ENCODE data around the gene ITGB3. TPM values are rescaled to one million over a fixed set of nuclear protein-coding genes. Genes with fewer than 3 reads are reported as not detected.

The ITGB3 gene
- total RNA-seq, 1 donor: 39.8 TPM

DNA sequence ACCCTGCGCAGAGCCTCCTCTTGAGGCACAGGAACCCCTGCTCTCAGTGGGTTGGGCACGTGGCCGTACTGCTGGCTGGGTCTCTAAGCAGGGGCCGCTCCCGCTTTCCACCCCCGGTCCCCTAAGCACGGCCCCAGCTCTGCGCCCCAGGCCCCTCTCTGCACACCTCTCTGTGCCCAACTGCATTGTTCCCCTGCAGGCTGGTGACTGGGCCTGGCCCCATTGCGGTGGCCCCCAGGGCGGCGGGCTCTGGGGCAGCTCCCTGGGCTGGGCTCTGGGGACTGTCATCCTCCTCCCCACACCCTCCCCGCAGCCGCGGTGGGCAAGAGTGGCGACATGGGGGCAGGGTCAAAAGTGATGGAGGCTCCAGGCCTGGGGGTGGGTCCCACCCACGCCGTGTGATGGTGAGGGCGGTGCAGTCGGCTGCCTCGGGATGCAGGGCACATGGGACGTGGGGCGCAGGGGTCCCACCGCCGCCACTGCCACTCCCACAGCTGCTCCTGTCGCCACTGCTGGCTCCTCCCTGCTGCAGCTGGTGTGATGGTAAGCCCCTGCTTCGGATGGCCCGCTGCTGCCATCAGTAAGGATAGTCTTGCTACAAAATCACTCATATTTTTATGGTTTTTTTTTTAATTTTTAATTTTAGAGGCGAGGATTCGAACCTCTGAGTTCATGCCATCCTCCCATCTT, 15.2 kb upstream of the ITGB3 start:
- TF ChIP-seq, protein P1, sequence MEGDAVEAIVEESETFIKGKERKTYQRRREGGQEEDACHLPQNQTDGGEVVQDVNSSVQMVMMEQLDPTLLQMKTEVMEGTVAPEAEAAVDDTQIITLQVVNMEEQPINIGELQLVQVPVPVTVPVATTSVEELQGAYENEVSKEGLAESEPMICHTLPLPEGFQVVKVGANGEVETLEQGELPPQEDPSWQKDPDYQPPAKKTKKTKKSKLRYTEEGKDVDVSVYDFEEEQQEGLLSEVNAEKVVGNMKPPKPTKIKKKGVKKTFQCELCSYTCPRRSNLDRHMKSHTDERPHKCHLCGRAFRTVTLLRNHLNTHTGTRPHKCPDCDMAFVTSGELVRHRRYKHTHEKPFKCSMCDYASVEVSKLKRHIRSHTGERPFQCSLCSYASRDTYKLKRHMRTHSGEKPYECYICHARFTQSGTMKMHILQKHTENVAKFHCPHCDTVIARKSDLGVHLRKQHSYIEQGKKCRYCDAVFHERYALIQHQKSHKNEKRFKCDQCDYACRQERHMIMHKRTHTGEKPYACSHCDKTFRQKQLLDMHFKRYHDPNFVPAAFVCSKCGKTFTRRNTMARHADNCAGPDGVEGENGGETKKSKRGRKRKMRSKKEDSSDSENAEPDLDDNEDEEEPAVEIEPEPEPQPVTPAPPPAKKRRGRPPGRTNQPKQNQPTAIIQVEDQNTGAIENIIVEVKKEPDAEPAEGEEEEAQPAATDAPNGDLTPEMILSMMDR (IDR thresholded peaks at IDR 0.05; ENCODE audit: extremely low read depth, low read depth, low read length): no peak
- H4K20me1 ChIP-seq (ENCODE audit: insufficient read depth, low read length): no peaks in the 10 kb centered on the region
- DNase-seq (ENCODE audit: insufficient read length, low spot score, missing footprints): no peak
- no peak overlapping the region for H3K4me2 ChIP-seq (ENCODE audit: insufficient read depth, low read length)
- H3K9me3 ChIP-seq (ENCODE audit: low read depth, low read length): no peaks in the 10 kb centered on the region
- H3K4me1 ChIP-seq (ENCODE audit: insufficient read depth, low read length): peaks cover 17% of the 10 kb centered on the region
- H3K27ac ChIP-seq (ENCODE audit: low read depth, low read length): no peak overlapping the region
- H3K36me3 ChIP-seq (ENCODE audit: insufficient read depth, low read length): no peaks in the 10 kb centered on the region
- no peak overlapping the region for H3K4me3 ChIP-seq (ENCODE audit: insufficient read depth, low read length)
- no peaks in the 10 kb centered on the region for H3K79me2 ChIP-seq (ENCODE audit: insufficient read depth, low read length)
- H2AFZ ChIP-seq (ENCODE audit: low read length): no peak overlapping the region
- no peaks in the 10 kb centered on the region for H3K27me3 ChIP-seq (ENCODE audit: insufficient read depth, low read length)

DNA sequence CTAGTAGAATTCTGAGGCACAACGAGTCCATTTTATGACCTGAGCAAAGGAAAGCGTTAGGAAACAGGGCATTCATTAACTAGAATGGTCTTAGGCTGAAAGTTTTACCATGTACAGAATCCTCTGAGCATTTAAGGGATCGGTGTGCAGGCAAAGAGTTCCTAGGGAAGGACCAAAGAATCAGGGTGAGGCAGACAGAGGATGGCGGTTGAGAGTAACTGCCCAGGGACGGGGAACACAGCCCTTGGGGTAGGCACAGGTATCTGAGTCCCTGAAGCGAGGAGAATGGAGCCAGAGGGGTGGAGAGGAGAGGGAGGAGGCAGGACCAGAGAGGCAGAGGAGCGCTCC, 14.0 kb upstream of the ITGB3 start:
- H3K79me2 ChIP-seq (ENCODE audit: insufficient read depth, low read length): no peaks in the 10 kb centered on the region
- H4K20me1 ChIP-seq (ENCODE audit: insufficient read depth, low read length): no peaks in the 10 kb centered on the region
- H2AFZ ChIP-seq (ENCODE audit: low read length): peak overlapping the region; percentile 62
- TF ChIP-seq, protein P1 (IDR thresholded peaks at IDR 0.05; ENCODE audit: extremely low read depth, low read depth, low read length): no peak
- peak overlapping the region; percentile 96 for H3K27ac ChIP-seq (ENCODE audit: low read depth, low read length)
- H3K4me2 ChIP-seq (ENCODE audit: insufficient read depth, low read length): peak overlapping the region; percentile 37
- H3K36me3 ChIP-seq (ENCODE audit: insufficient read depth, low read length): no peaks in the 10 kb centered on the region
- H3K4me1 ChIP-seq (ENCODE audit: insufficient read depth, low read length): peaks cover 17% of the 10 kb centered on the region
- peak; percentile 45 for DNase-seq (ENCODE audit: insufficient read length, low spot score, missing footprints)
- H3K4me3 ChIP-seq (ENCODE audit: insufficient read depth, low read length): no peak overlapping the region
- no peaks in the 10 kb centered on the region for H3K9me3 ChIP-seq (ENCODE audit: low read depth, low read length)
- no peaks in the 10 kb centered on the region for H3K27me3 ChIP-seq (ENCODE audit: insufficient read depth, low read length)

DNA sequence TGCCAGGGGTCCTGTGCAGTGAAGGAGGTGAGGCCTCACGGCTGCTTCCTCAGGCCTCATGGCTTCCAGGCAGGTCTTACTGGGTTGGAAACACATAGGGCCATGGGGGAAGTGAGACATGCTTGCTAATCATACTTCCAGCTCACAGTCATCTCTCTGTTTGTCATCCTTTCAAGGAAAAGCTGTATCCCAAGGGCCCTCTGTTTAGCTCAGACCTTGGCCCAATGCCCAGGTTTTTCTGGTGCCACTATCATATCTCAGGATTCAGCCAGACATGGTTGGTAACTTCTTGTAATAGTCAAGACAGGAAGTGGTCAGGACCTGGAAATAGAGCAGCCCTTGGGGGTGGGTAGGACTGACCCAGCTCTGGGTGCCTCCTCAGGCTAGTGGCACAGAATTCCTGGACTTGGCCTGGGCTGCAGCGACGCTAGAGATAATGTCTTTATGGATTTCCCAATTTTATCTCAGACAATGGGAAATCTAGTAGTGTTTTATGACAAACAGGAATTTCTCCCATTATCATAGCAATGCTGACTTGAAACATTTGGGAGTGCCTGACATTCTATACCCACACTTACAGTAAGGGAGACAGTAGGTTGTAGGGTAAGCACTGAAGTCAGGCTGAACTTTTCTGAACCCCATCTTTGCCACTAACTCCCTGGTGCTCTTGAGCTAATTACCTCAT, 13.5 kb upstream of the ITGB3 start:
- Histone ChIP-seq H3K27ac (ENCODE audit: low read depth, low read length) (peak overlapping the region; percentile 96), H3K4me2 (ENCODE audit: insufficient read depth, low read length) (peak overlapping the region; percentile 57), H4K20me1 (ENCODE audit: insufficient read depth, low read length) (no peaks in the 10 kb centered on the region), H3K4me3 (ENCODE audit: insufficient read depth, low read length) (no peak overlapping the region), H2AFZ (ENCODE audit: low read length) (peak overlapping the region; percentile 62), H3K4me1 (ENCODE audit: insufficient read depth, low read length) (peaks cover 17% of the 10 kb centered on the region), H3K27me3 (ENCODE audit: insufficient read depth, low read length) (no peaks in the 10 kb centered on the region), H3K79me2 (ENCODE audit: insufficient read depth, low read length) (no peaks in the 10 kb centered on the region), H3K9me3 (ENCODE audit: low read depth, low read length) (no peaks in the 10 kb centered on the region), H3K36me3 (ENCODE audit: insufficient read depth, low read length) (no peaks in the 10 kb centered on the region)
- peak; percentile 98 for DNase-seq (ENCODE audit: insufficient read length, low spot score, missing footprints)
- TF ChIP-seq, protein P1 (IDR thresholded peaks at IDR 0.05; ENCODE audit: extremely low read depth, low read depth, low read length): no peak

DNA sequence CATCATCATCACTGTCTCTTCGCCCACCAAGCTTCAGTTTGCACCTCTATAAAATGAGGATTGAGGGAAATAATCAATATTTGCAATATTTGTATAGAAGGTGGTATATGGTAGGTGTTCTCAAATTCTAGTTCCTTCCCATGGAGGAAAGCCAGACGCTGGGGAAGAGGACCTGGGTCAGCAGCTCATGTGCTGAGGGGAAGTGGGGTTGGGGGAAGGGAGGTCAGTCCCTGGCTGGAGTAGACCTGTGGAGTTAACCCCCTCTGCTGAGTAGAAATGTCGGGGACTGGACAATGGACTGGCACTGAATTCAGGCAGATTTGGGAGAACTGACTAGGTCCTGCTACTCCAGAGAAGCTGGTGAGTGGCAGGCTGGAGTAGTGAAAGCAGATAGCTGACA, 12.8 kb upstream of the ITGB3 start:
- H3K27ac ChIP-seq (ENCODE audit: low read depth, low read length): peak overlapping the region; percentile 96

More for the DNA sequence above, 12.8 kb upstream of the ITGB3 start:
- H4K20me1 ChIP-seq (ENCODE audit: insufficient read depth, low read length): no peaks in the 10 kb centered on the region
- H3K27me3 ChIP-seq (ENCODE audit: insufficient read depth, low read length): no peaks in the 10 kb centered on the region
- H3K79me2 ChIP-seq (ENCODE audit: insufficient read depth, low read length): no peaks in the 10 kb centered on the region
- peaks cover 17% of the 10 kb centered on the region for H3K4me1 ChIP-seq (ENCODE audit: insufficient read depth, low read length)
- H2AFZ ChIP-seq (ENCODE audit: low read length): no peak overlapping the region
- no peaks in the 10 kb centered on the region for H3K36me3 ChIP-seq (ENCODE audit: insufficient read depth, low read length)
- DNase-seq (ENCODE audit: insufficient read length, low spot score, missing footprints): no peak
- H3K4me2 ChIP-seq (ENCODE audit: insufficient read depth, low read length): peak overlapping the region; percentile 57
- H3K4me3 ChIP-seq (ENCODE audit: insufficient read depth, low read length): no peak overlapping the region
- no peaks in the 10 kb centered on the region for H3K9me3 ChIP-seq (ENCODE audit: low read depth, low read length)
- TF ChIP-seq, protein P1 (IDR thresholded peaks at IDR 0.05; ENCODE audit: extremely low read depth, low read depth, low read length): no peak
